Right atrium auricular region (tissue), 2 donors: ENCODE results near the gene SH3YL1. TPM values are rescaled to one million over a fixed set of nuclear protein-coding genes. Genes with fewer than 3 reads are reported as not detected.
A peak's percentile ranks its signal among the peaks of the same experiment; 100 is the strongest.

ENCODE experiments used
- DNase-seq: peaks from one replicate; pipeline ENCODE4 v3.0.0-alpha.2; 2019; ENCODE audit warnings: low spot score
- H3K27ac ChIP-seq, 2 donors: fragments of 200-600 bp; sonication (generic); 1 replicate in 1 of 2; 2 replicates in 1 of 2; pipeline ENCODE4 v1.5.1; 2016 to 2019
- H3K27me3 ChIP-seq, 2 donors: fragments of 200-600 bp; sonication (generic); one replicate each; pipeline versions ENCODE4 v1.5.1 to v1.6.0; 2017 to 2019
- H3K36me3 ChIP-seq: fragments of 200-600 bp; sonication (generic); one replicate; pipeline ENCODE4 v1.5.1; 2016
- H3K4me1 ChIP-seq, 2 donors: fragments of 200-600 bp; sonication (generic); one replicate each; pipeline versions ENCODE4 v1.5.1 to v1.6.0; 2017 to 2019
- H3K4me3 ChIP-seq, 2 donors: fragments of 200-600 bp; sonication (generic); 1 replicate in 1 of 2; 2 replicates in 1 of 2; pipeline ENCODE4 v1.5.1; 2017 to 2019; ENCODE audit warnings: mild to moderate bottlenecking in 1 of 2, moderate library complexity in 1 of 2
- H3K9me3 ChIP-seq, 2 donors: fragments of 200-600 bp; sonication (generic); one replicate each; pipeline ENCODE4 v1.5.1; 2019
- CTCF ChIP-seq, 2 donors: fragments of 200-600 bp; sonication (generic); IDR thresholded peaks; one replicate each; pipeline ENCODE4 v1.5.1; 2019; ENCODE audit warnings: antibody characterized with exemption in 2 of 2
- total RNA-seq, 2 donors: library from RNA; depleted of rRNA; stranded (reverse); fragments of >200 nt; gene quantifications; one replicate each; pipeline ENCODE4 v1.1.0, GENCODE V29; 2016

Gene SH3YL1
- total RNA-seq, 2 donors from 2014 or later = 7.8 to 11.3 TPM

- Histone ChIP-seq H3K36me3 (no peaks in the 10 kb centered on the region), H3K4me3 (no peak overlapping the region), H3K27ac (no peak overlapping the region), H3K4me1 (no peaks in the 10 kb centered on the region), H3K9me3 (peaks cover 0 to 6% of the 10 kb centered on the region in 2 donors), H3K27me3 (no peaks in the 10 kb centered on the region)
- DNase-seq = no peak
- TF ChIP-seq CTCF (IDR thresholded peaks at IDR 0.05) = no peak
Measured at GRCh38 chr2:296354-296753, 32.5 kb upstream of the SH3YL1 start.

- no peaks in the 10 kb centered on the region for H3K36me3 ChIP-seq
- no peak overlapping the region for H3K4me3 ChIP-seq
- H3K27me3 ChIP-seq = no peaks in the 10 kb centered on the region
- peaks cover 0 to under 1% of the 10 kb centered on the region in 2 donors for H3K4me1 ChIP-seq
- DNase-seq = no peak
- no peak for TF ChIP-seq CTCF (IDR thresholded peaks at IDR 0.05)
- H3K9me3 ChIP-seq = peaks cover 0 to 6% of the 10 kb centered on the region in 2 donors
- H3K27ac ChIP-seq = no peak overlapping the region
Measured at GRCh38 chr2:295090-295489, 31.3 kb upstream of the SH3YL1 start.

- no peak overlapping the region for H3K27ac ChIP-seq
- DNase-seq = no peak
Measured at GRCh38 chr2:290090-290722, 26.4 kb upstream of the SH3YL1 start.

GRCh38 chr2:289362-290089, 25.7 kb upstream of the SH3YL1 start:
- Histone ChIP-seq H3K4me1 (peaks cover 0 to 34% of the 10 kb centered on the region in 2 donors), H3K27me3 (peaks cover 4 to 19% of the 10 kb centered on the region in 2 donors)

More at GRCh38 chr2:290090-290722, 26.4 kb upstream of the SH3YL1 start:
- Histone ChIP-seq H3K4me3 (peak overlapping the region; percentile 37 to 56), H3K27me3 (peaks cover 4 to 19% of the 10 kb centered on the region in 2 donors), H3K36me3 (no peaks in the 10 kb centered on the region), H3K4me1 (peaks cover 0 to 34% of the 10 kb centered on the region in 2 donors), H3K9me3 (no peaks in the 10 kb centered on the region)
- peak; percentile 31 to 78 for TF ChIP-seq CTCF (IDR thresholded peaks at IDR 0.05)

GRCh38 chr2:288758-289361, 25.0 kb upstream of the SH3YL1 start:
- no peak for TF ChIP-seq CTCF (IDR thresholded peaks at IDR 0.05)
- H3K9me3 ChIP-seq = no peaks in the 10 kb centered on the region
- H3K36me3 ChIP-seq = no peaks in the 10 kb centered on the region
- peak overlapping the region; percentile 37 to 56 for H3K4me3 ChIP-seq
- peaks cover 0 to 34% of the 10 kb centered on the region in 2 donors for H3K4me1 ChIP-seq
- no peak overlapping the region for H3K27ac ChIP-seq
- no peak for DNase-seq
- peaks cover 4 to 19% of the 10 kb centered on the region in 2 donors for H3K27me3 ChIP-seq

More at GRCh38 chr2:289362-290089, 25.7 kb upstream of the SH3YL1 start:
- Histone ChIP-seq H3K9me3 (no peaks in the 10 kb centered on the region), H3K36me3 (no peaks in the 10 kb centered on the region), H3K27ac (no peak overlapping the region), H3K4me3 (peak overlapping the region; percentile 37 to 56)
- no peak for TF ChIP-seq CTCF (IDR thresholded peaks at IDR 0.05)
- no peak for DNase-seq
